Ectodermal cell (in vitro differentiated cells): ENCODE data around the gene ARL8A.

Experiments
- H3K27ac ChIP-seq: 2 replicates; pipeline ENCODE4 v1.7.0; 2013; ENCODE audit warnings: mild to moderate bottlenecking, low read depth, low read length; ENCODE audit not compliant: insufficient read depth, poor library complexity, severe bottlenecking
- H3K27me3 ChIP-seq: 2 replicates; pipeline ENCODE4 v1.7.0; 2013; ENCODE audit warnings: mild to moderate bottlenecking, low read length; ENCODE audit not compliant: insufficient read depth, control insufficient read depth, poor library complexity, severe bottlenecking
- H3K36me3 ChIP-seq: one replicate; pipeline ENCODE4 v1.7.0; 2013; ENCODE audit warnings: low read length; ENCODE audit not compliant: control insufficient read depth, insufficient read depth
- H3K4me1 ChIP-seq: one replicate; pipeline ENCODE4 v1.7.0; 2013; ENCODE audit warnings: low read length; ENCODE audit not compliant: control insufficient read depth, insufficient read depth
- H3K4me3 ChIP-seq: 2 replicates; pipeline ENCODE4 v1.7.0; 2013; ENCODE audit warnings: low read depth, low read length, control low read depth; ENCODE audit not compliant: insufficient read depth
- H3K9me3 ChIP-seq: 2 replicates; pipeline ENCODE4 v1.7.0; 2013; ENCODE audit warnings: mild to moderate bottlenecking, low read length, moderate library complexity; ENCODE audit not compliant: control insufficient read depth
- WGBS, 2 experiments: methylation state at CpG; one replicate each; pipeline ENCODE4 v1.1.7; 2013; ENCODE audit warnings: missing lambda C conversion rate in 2 of 2; 5-methylcytosine and 5-hydroxymethylcytosine counted together

ARL8A gene

DNA sequence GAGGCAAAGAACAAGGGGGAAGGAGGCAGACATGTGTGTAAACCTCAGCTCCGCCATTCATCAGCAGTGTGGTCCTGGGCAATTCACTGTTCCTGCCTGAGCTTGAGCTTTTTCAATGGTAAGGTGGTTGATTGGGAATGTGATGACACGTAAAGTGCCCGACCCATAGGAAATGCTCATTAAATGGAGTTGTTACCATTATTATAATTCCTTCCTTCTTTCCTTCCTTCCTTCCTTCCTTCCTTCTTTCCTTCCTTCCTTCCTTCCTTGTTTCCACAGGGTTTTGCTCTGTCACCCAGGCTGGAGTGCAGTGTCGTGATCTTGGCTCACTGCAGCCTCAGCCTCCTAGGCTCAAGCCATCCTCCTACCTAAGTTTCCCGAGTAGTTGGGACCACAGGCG, 17.5 kb downstream of the ARL8A start:
- Histone ChIP-seq H3K4me3 (no peak overlapping the region), H3K36me3 (no peaks in the 10 kb centered on the region), H3K4me1 (peaks cover 19% of the 10 kb centered on the region), H3K9me3 (no peaks in the 10 kb centered on the region), H3K27me3 (no peaks in the 10 kb centered on the region), H3K27ac (no peak overlapping the region)
- 92 to 94% methylated on average over 6 of the region's 6 CpGs for WGBS, 2 experiments

DNA sequence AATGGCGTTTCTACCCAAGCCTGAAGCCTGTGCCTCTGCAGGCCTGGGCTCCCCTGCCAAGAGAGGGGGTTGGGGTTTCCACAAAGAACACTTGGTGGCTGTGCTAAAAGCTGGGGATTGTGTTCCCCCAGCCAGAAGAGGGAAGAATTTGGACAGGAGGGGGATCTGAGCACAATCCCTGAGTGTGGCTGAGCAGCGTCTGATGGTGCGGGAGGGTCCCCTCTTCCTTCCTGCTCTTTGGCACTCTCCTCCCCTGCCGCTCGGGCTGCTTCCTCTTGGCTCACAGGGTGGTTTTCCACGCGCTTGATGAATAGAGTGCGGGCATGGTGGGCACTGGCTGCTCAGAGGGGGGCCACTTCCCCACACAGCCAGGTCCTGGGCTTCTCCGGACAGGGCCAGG, 18.1 kb downstream of the ARL8A start:
- WGBS, 2 experiments = 60 to 66% methylated on average over 9 of the region's 9 CpGs
- H3K36me3 ChIP-seq = no peaks in the 10 kb centered on the region
- H3K9me3 ChIP-seq = no peaks in the 10 kb centered on the region
- H3K27ac ChIP-seq = no peak overlapping the region
- peaks cover 19% of the 10 kb centered on the region for H3K4me1 ChIP-seq
- H3K4me3 ChIP-seq = no peak overlapping the region
- no peaks in the 10 kb centered on the region for H3K27me3 ChIP-seq

DNA sequence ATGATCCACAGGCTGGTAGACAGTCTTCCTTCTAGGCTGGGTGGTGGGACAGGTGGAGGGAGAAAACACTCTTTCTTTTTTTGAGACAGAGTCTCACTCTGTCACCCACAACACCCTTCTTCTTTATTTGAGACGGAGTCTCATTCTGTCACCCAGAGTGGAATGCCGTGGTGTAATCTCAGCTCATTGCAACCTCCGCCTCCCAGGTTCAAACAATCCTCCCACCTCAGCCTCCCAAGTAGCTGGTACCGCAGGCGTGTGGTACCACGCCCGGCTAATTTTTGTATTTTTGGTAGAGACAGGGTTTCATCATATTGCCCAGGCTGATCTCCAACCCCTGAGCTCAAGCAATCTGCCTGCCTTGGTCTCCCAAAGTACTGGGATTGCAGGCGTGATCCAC, 18.9 kb downstream of the ARL8A start:
- WGBS, 2 experiments = 94 to 95% methylated on average over 8 of the region's 8 CpGs
- no peaks in the 10 kb centered on the region for H3K36me3 ChIP-seq

DNA sequence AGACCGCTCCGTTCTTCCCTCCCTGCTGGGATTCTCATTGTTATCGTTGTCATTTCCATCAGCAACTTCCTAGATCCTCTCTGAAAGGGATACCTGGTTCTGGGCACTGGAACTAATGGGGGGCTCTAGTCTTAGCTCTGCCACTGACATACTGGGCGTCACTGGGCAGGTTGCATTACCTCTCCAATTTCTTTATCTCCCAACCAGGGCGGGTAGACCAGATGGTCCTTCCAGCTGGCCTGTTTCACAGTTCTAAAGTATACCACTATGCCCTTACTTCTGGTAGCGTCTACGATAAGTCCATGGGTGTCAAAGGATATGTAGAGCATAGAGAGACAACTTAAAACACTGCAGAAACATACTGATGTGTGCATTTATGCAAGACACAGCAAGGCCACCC, 20.4 kb downstream of the ARL8A start:
- WGBS, 2 experiments = 78 to 85% methylated on average over 7 of the region's 7 CpGs
- Histone ChIP-seq H3K9me3 (no peaks in the 10 kb centered on the region), H3K4me1 (peaks cover 8% of the 10 kb centered on the region), H3K27ac (no peak overlapping the region), H3K27me3 (no peaks in the 10 kb centered on the region), H3K4me3 (no peak overlapping the region), H3K36me3 (no peaks in the 10 kb centered on the region)

More for the DNA sequence above, 18.9 kb downstream of the ARL8A start:
- H3K4me3 ChIP-seq = no peak overlapping the region
- H3K4me1 ChIP-seq = peaks cover 16% of the 10 kb centered on the region
- H3K27ac ChIP-seq = no peak overlapping the region
- no peaks in the 10 kb centered on the region for H3K9me3 ChIP-seq
- no peaks in the 10 kb centered on the region for H3K27me3 ChIP-seq

DNA sequence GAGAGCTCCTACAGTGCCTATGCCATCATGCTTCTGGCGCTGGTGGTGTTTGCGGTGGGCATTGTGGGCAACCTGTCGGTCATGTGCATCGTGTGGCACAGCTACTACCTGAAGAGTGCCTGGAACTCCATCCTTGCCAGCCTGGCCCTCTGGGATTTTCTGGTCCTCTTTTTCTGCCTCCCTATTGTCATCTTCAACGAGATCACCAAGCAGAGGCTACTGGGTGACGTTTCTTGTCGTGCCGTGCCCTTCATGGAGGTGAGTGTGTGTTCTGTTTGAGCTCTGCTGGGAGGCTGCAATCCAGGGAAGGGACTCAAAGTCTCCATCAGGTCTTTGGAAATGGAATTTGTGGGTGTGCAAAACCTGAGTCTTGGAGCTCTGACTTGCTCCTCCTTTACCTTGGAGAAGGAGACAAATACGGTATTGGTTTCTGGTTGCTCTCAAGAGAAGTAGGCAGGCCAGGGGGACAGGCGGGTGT, 21.2 kb downstream of the ARL8A start:
- Histone ChIP-seq H3K4me1 (peaks cover 8% of the 10 kb centered on the region), H3K9me3 (no peaks in the 10 kb centered on the region)
- 94 to 95% methylated on average over 10 of the region's 10 CpGs for WGBS, 2 experiments

DNA sequence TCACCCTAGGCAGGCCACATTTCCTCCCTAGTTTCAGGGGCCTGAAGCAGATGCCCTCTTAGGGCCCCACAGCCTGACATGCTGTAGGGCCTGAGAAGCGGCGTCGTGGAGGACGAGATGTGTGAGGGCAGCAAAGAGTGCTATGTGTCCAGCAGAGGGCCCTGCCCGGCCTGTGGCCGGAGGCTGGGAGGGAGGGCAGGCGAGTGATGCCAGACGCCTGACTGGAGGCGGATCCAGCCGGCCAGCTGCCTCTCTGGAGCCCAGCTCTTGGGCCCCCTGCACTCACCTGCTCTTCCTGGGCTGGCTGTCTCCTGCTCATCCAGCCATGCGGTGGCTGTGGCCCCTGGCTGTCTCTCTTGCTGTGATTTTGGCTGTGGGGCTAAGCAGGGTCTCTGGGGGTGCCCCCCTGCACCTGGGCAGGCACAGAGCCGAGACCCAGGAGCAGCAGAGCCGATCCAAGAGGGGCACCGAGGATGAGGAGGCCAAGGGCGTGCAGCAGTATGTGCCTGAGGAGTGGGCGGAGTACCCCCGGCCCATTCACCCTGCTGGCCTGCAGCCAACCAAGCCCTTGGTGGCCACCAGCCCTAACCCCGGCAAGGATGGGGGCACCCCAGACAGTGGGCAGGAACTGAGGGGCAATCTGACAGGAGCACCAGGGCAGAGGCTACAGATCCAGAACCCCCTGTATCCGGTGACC, 21.8 kb downstream of the ARL8A start, which contains the start of gene GPR37L1:
TSS of gene GPR37L1 (plus strand) at position 279 of the 697 bp plus-strand sequence. CDS start at position 326, 47 bp downstream.
- Histone ChIP-seq H3K4me1 (peaks cover 8% of the 10 kb centered on the region), H3K27me3 (no peaks in the 10 kb centered on the region), H3K27ac (no peak within 1 kb of the TSS), H3K9me3 (no peaks in the 10 kb centered on the region), H3K36me3 (no peaks in the 10 kb centered on the region), H3K4me3 (no peak within 1 kb of the TSS)
- 50% methylated on average over 19 of the region's 19 CpGs for WGBS, 2 experiments

More for the DNA sequence above, 21.2 kb downstream of the ARL8A start:
- no peak overlapping the region for H3K27ac ChIP-seq
- H3K36me3 ChIP-seq = no peaks in the 10 kb centered on the region
- no peak overlapping the region for H3K4me3 ChIP-seq
- H3K27me3 ChIP-seq = no peaks in the 10 kb centered on the region

DNA sequence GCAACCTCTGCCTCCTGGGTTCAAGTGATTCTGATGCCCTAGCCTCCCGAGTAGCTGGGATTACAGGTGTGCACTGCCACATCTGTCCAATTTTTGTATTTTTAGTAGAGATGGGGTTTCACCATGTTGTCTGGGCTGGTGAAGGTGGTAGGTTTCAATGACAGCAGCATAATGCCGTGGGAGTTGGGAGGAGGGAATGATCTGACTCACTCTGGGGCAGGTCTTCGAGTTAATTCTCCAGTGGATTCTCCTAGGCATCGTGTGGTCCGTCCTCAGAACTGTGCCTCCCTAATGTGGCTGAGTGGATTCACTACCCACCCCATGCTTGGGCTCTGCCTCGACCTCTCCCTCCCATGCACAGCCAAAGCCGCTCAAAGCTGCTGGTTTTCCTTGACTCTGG, 23.5 kb downstream of the ARL8A start:
- Histone ChIP-seq H3K9me3 (no peaks in the 10 kb centered on the region), H3K36me3 (no peaks in the 10 kb centered on the region), H3K27me3 (no peaks in the 10 kb centered on the region), H3K27ac (no peak overlapping the region), H3K4me1 (peaks cover 8% of the 10 kb centered on the region), H3K4me3 (no peak overlapping the region)
- 89 to 90% methylated on average over 7 of the region's 7 CpGs for WGBS, 2 experiments

DNA sequence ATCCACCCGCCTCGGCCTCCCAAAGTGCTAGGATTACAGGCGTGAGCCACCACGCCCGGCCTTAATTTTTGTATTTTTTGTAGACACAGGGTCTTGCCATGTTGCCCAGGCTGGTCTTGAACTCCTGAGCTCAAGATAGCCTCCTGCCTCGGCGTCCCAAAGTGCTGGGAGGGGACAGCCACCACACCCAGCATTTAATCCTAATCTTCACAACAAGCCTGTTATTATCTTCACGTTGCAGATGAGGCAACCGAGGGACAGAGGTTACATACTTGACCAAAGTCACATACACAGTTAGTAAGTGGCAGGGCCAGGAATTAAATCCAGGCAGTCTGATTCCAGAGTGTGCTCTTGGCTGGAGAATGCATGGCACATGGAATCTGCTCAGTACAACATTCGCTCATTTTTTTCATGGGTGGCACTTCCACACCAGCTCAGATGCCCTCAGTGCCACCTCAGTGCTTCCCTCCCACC, 26.6 kb downstream of the ARL8A start:
- Histone ChIP-seq H3K27ac (no peak overlapping the region), H3K27me3 (no peaks in the 10 kb centered on the region), H3K4me3 (no peak overlapping the region), H3K9me3 (no peaks in the 10 kb centered on the region), H3K36me3 (no peaks in the 10 kb centered on the region), H3K4me1 (peaks cover 7% of the 10 kb centered on the region)
- whole genome bisulfite sequencing, 2 experiments = 86 to 87% methylated on average over 10 of the region's 10 CpGs

DNA sequence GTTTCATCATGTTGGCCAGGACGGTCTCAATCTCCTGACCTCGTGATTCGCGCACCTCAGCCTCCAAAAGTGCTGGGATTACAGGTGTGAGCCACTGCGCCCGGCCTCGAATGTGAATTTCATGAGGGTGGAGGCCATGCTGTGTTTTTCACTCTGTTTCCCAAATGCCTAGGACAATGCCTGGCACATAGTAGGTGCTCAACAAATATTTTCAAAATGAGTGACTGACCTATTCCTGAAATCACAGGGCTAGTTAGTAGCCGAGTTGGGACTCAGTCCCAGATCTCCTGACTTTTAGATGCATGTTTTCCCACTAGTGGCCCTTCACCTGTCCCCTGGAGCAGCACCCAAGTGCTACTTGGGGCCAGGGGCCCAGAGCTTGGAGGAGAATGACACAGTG, 28.2 kb downstream of the ARL8A start:
- H3K27ac ChIP-seq = no peak overlapping the region
- 91 to 95% methylated on average over 8 of the region's 8 CpGs for WGBS, 2 experiments

DNA sequence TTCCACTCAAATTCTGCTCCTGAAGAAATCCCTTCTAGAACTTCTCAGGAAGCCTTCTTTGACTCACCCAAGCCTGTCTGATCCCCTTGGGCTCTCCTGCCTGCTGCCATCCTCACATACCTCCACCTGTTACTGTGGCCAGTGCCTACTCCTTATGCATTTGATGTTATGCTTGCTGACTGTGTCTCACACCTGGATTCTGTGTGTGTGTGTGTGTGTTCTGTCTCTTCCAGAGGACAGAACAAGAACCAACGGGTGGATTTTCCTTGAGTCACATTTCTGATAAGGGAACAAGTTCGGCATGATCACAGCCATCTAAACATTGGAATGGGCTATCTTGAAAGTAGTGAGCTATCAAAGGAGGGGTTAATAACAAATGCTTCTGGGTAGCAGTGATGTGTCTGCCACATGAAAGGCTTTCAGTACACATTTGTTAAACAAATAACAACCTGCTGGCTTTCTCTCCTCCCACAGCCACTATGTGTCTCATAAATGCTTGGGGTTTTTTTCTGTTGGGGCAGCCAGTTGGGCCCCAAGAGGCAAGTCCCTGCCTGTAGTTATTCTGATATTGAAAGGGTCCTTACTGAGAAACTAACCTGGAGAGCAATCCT, 30.7 kb downstream of the ARL8A start:
- no peaks in the 10 kb centered on the region for H3K36me3 ChIP-seq
- H3K27me3 ChIP-seq = no peaks in the 10 kb centered on the region
- 87 to 89% methylated on average over 2 of the region's 2 CpGs for WGBS, 2 experiments
- no peaks in the 10 kb centered on the region for H3K9me3 ChIP-seq
- H3K27ac ChIP-seq = no peak overlapping the region
- H3K4me1 ChIP-seq = no peaks in the 10 kb centered on the region
- H3K4me3 ChIP-seq = no peak overlapping the region

More for the DNA sequence above, 28.2 kb downstream of the ARL8A start:
- Histone ChIP-seq H3K4me1 (no peaks in the 10 kb centered on the region), H3K9me3 (no peaks in the 10 kb centered on the region), H3K36me3 (no peaks in the 10 kb centered on the region), H3K27me3 (no peaks in the 10 kb centered on the region), H3K4me3 (no peak overlapping the region)
